IMR-90 (cell line): ENCODE data around the gene ENTREP3. TPM values are rescaled to one million over a fixed set of nuclear protein-coding genes. Genes with fewer than 3 reads are reported as not detected.
"Not testable (repeated sequence)": the region's sequence is repeated elsewhere in the genome, so short reads cannot be mapped to it uniquely, and the experiment has no call there.

Experiments used
- ATAC-seq: fragments of 200-7000 bp; cut with Tn5 transposase; 2 replicates; pipeline ENCODE4 v1.9.1; 2020; ENCODE audit warnings: low read depth, mild to moderate bottlenecking, moderate library complexity
- BruUV-seq: library from RNA; stranded (reverse); fragments of 400-500 nt; replicated peaks from 2 replicates; lab custom pipeline; 2021; lab: Mats Ljungman, UMichigan
- CTCF ChIA-PET: fragments of 300-600 bp; formaldehyde crosslinking; extraction: SDS; loops from one replicate; lab custom pipeline; 2021; ENCODE audit warnings: antibody characterized with exemption; lab: Yijun Ruan, JAX
- POLR2A ChIA-PET: fragments of 300-600 bp; sonication (Branson Sonifier 250); formaldehyde crosslinking; loops from one replicate; lab custom pipeline; 2022; ENCODE audit warnings: antibody characterized with exemption; ENCODE audit not compliant: unreplicated experiment; lab: Charles Lee
- DNase-seq: peaks from one replicate; pipeline ENCODE4 v3.0.0; 2013
- H2AFZ ChIP-seq: replicated peaks from 2 replicates; pipeline ENCODE3; 2013; ENCODE audit warnings: low read length, mild to moderate bottlenecking; ENCODE audit not compliant: poor library complexity
- H2AK5ac ChIP-seq: 2 replicates; pipeline ENCODE4 v1.6.1; 2013; ENCODE audit warnings: low read depth, low read length, inconsistent platforms
- H2AK9ac ChIP-seq: replicated peaks from 2 replicates; pipeline ENCODE3; 2013; ENCODE audit warnings: mild to moderate bottlenecking, low read depth, low read length, moderate library complexity; ENCODE audit not compliant: poor library complexity
- H2BK120ac ChIP-seq: 2 replicates; pipeline ENCODE4 v1.6.1; 2013; ENCODE audit warnings: low read depth, low read length, inconsistent platforms
- H2BK15ac ChIP-seq: 3 replicates; pipeline ENCODE4 v1.6.1; 2013; ENCODE audit warnings: low read depth, low read length, inconsistent platforms
- H2BK20ac ChIP-seq: 2 replicates; pipeline ENCODE4 v1.6.1; 2013; ENCODE audit warnings: low read depth, mild to moderate bottlenecking, inconsistent platforms, low read length, moderate library complexity
- H2BK5ac ChIP-seq: 2 replicates; pipeline ENCODE4 v1.6.1; 2013; ENCODE audit warnings: mild to moderate bottlenecking, low read depth, low read length, inconsistent platforms; ENCODE audit not compliant: poor library complexity, severe bottlenecking
- H3K14ac ChIP-seq: replicated peaks from 2 replicates; pipeline ENCODE4 v1.6.1; 2013; ENCODE audit warnings: low read depth, low read length, inconsistent platforms
- H3K18ac ChIP-seq: 2 replicates; pipeline ENCODE4 v1.6.1; 2013; ENCODE audit warnings: low read depth, low read length, control low read depth
- H3K23ac ChIP-seq: 2 replicates; pipeline ENCODE4 v1.6.1; 2013; ENCODE audit warnings: low read depth, low read length, inconsistent platforms
- H3K27ac ChIP-seq: 2 replicates; pipeline ENCODE4 v1.5.1; 2013; ENCODE audit warnings: mild to moderate bottlenecking, control low read depth, low read length; ENCODE audit not compliant: insufficient read depth
- H3K27me3 ChIP-seq: 2 replicates; pipeline ENCODE4 v1.6.1; 2013; ENCODE audit warnings: low read length; ENCODE audit not compliant: control insufficient read depth, insufficient read depth
- H3K36me3 ChIP-seq: 2 replicates; pipeline ENCODE4 v1.6.1; 2013; ENCODE audit warnings: low read length, mixed read lengths; ENCODE audit not compliant: control insufficient read depth, insufficient read depth
- H3K4ac ChIP-seq: 2 replicates; pipeline ENCODE4 v1.6.1; 2013; ENCODE audit warnings: low read depth, low read length, inconsistent platforms
- H3K4me1 ChIP-seq: 2 replicates; pipeline ENCODE4 v1.6.1; 2013; ENCODE audit warnings: low read length, mixed read lengths; ENCODE audit not compliant: control insufficient read depth, insufficient read depth
- H3K4me2 ChIP-seq: 2 replicates; pipeline ENCODE4 v1.6.1; 2013; ENCODE audit warnings: low read depth, mild to moderate bottlenecking, control low read depth, low read length, moderate library complexity
- H3K4me3 ChIP-seq: 2 replicates; pipeline ENCODE4 v1.5.1; 2013; ENCODE audit warnings: low read depth, mild to moderate bottlenecking, control low read depth, low read length, moderate library complexity; ENCODE audit not compliant: insufficient read depth
- H3K56ac ChIP-seq: 2 replicates; pipeline ENCODE4 v1.6.1; 2013; ENCODE audit warnings: low read length, inconsistent platforms; ENCODE audit not compliant: insufficient read depth; ENCODE audit errors: extremely low read depth
- H3K79me1 ChIP-seq, 2 experiments: 2 replicates each; pipeline ENCODE4 v1.6.1; 2013; ENCODE audit warnings: low read length in 2 of 2, inconsistent platforms in 1 of 2, low read depth in 1 of 2
- H3K9ac ChIP-seq: 2 replicates; pipeline ENCODE4 v1.6.1; 2013; ENCODE audit warnings: low read depth, low read length, control low read depth
- H3K9me1 ChIP-seq: 2 replicates; pipeline ENCODE4 v1.6.1; 2013; ENCODE audit warnings: low read length, inconsistent platforms; ENCODE audit not compliant: insufficient read depth
- H3K9me3 ChIP-seq: 2 replicates; pipeline ENCODE4 v1.6.1; 2013; ENCODE audit warnings: low read length; ENCODE audit not compliant: control insufficient read depth, insufficient read depth
- H4K20me1 ChIP-seq: 2 replicates; pipeline ENCODE4 v1.6.1; 2013; ENCODE audit warnings: low read length, inconsistent platforms; ENCODE audit not compliant: insufficient read depth
- H4K5ac ChIP-seq: 2 replicates; pipeline ENCODE4 v1.6.1; 2013; ENCODE audit warnings: mild to moderate bottlenecking, low read depth, low read length, control low read depth
- H4K8ac ChIP-seq, 2 experiments: 2 replicates each; pipeline ENCODE4 v1.6.1; 2013; ENCODE audit warnings: low read depth in 2 of 2, low read length in 2 of 2, control low read depth in 1 of 2, inconsistent platforms in 1 of 2
- H4K91ac ChIP-seq: 2 replicates; pipeline ENCODE4 v1.6.1; 2013; ENCODE audit warnings: low read depth, low read length, inconsistent platforms; ENCODE audit not compliant: insufficient read depth
- WGBS, 2 experiments: methylation state at CpG; one replicate each; pipeline versions ENCODE4 v1.1.5 to v1.1.7; 2013; ENCODE audit warnings: missing lambda C conversion rate in 2 of 2; ENCODE audit not compliant: insufficient read length in 1 of 2; ENCODE audit errors: extremely low coverage in 2 of 2; 5-methylcytosine and 5-hydroxymethylcytosine counted together
- dilution Hi-C: fragments of 300-500 bp; cut with HindIII; formaldehyde crosslinking; loops from one replicate; pipeline ENCODE4 v1.14.3; 2018; ENCODE audit warnings: low sequenced_read_pairs; ENCODE audit not compliant: unreplicated experiment
- in situ Hi-C: fragments of 300-500 bp; cut with MboI; formaldehyde crosslinking; loops from 3 replicates; pipeline ENCODE4 v1.14.3; 2019; ENCODE audit warnings: low sequenced_read_pairs, inconsistent platforms, mixed read lengths
- intact Hi-C: fragments of 100-400 bp; cut with micrococcal nuclease; formaldehyde crosslinking; loops from 2 replicates; pipeline ENCODE4 v1.10.0; 2022
- polyA plus RNA-seq, 3 experiments: library from polyadenylated mRNA; depleted of rRNA; stranded (reverse); fragments of >200 nt; gene quantifications; 2 replicates each; pipeline ENCODE4 v1.2.3, GENCODE V29; 2012; ENCODE audit warnings: low replicate concordance in 1 of 3
- total RNA-seq: library from RNA; depleted of rRNA; stranded (reverse); fragments of >200 nt; gene quantifications from 2 replicates; pipeline ENCODE4 v1.2.3, GENCODE V29; 2012

Gene ENTREP3
- total and polyA plus RNA-seq, 2 of the 4 experiments (the other 2 are of a cell fraction) = 1.4 to 23.8 TPM

GRCh38 chr1:155231302-155231701 is 24.0 kb downstream of the ENTREP3 start:
- in situ Hi-C loops, H3K4me1 ChIP-seq, H3K4me2 ChIP-seq, H4K5ac ChIP-seq, H2BK15ac ChIP-seq, H3K56ac ChIP-seq, H2AK9ac ChIP-seq, H3K9me3 ChIP-seq, dilution Hi-C loops, H3K27ac ChIP-seq, BruUV-seq, H3K9ac ChIP-seq, POLR2A ChIA-PET, H4K20me1 ChIP-seq, H3K4me3 ChIP-seq, CTCF ChIA-PET, H4K91ac ChIP-seq, intact Hi-C loops, ATAC-seq, H2AFZ ChIP-seq, H2BK5ac ChIP-seq, H3K27me3 ChIP-seq, H3K18ac ChIP-seq, DNase-seq, H3K23ac ChIP-seq, H3K36me3 ChIP-seq, H3K9me1 ChIP-seq: not testable (repeated sequence)
- Histone ChIP-seq H2AK5ac (peak overlapping the region; percentile 49; the same call in 1 of the 2 replicates), H2BK120ac (peak overlapping the region; percentile 34; the same call in 1 of the 2 replicates), H3K14ac (0 out of 2 replicates have a peak overlapping the region, but pooled peaks have one; percentile 2), H2BK20ac (peak overlapping the region; percentile 10; the same call in 1 of the 2 replicates), H4K8ac (0 out of 4 replicates have a peak overlapping the region, but pooled peaks of 1 of the 2 experiments have one; percentile 23), H3K4ac (peak overlapping the region; percentile 46; the same call in 1 of the 2 replicates), H3K79me1 (peaks cover 2 to 14% of the 10 kb centered on the region in 2 experiments; a peak in 3 of 4 replicates)
- no CpG with 5 or more reads among the region's 3 CpGs for WGBS, 2 experiments
